ENCODE results near the gene RAC3. TPM values are rescaled to one million over a fixed set of nuclear protein-coding genes. Genes with fewer than 3 reads are reported as not detected.

The RAC3 gene
- total RNA-seq, 4 donors from 2014 or later = 11.8 to 23.8 (median 14.4) TPM

DNA sequence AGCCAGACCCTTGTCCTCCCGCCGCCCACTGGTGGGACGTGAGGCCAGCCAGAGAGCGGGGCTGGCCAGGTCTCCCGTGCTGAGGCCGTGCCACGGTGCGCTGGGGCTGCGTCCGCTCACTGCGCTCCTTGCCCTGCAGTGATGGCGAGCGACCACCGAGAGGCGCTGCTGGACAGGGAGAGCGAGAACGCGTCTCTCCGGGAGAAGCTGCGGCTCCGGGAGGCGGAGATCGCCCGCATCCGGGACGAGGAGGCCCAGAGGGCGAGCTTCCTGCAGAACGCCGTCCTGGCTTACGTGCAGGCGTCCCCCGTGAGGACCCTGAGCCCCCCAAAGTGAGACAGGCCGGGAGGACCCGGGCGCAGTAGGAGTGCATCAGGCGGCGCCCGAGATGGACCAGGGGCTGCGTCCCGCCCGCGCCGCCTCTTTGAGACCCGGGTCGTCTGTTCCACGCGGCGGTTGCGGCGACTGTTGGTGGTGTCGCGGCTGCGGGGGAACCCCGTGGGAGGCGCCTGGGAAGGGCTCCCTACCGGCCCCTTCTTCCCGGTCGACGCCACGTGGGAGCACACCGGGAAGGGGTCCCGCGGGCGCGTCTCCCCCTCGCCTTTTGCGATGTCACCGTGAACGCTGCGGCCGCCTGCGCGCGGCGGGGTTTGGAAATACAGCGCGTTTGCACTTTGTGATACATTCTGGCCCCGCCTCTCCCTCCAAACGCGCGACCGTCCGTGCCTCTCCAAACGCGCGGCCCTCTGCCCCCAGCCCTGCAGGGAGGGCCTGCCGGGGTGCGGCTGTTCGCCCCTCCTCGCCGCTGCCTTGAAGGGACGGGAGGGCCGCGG is 792 bp upstream of the RAC3 start:
- DNase-seq = peak; percentile 83 to 85
- Histone ChIP-seq H3K36me3 (no peaks in the 10 kb centered on the region), H3K27me3 (no peaks in the 10 kb centered on the region), H3K9me3 (no peaks in the 10 kb centered on the region), H3K4me3 (replicated peaks in 1 of 3) (peak overlapping the region in 1 of 3 donors; percentile 36), H3K4me1 (peaks cover 28 to 39% of the 10 kb centered on the region in 2 donors), H3K27ac (peak overlapping the region in 1 of 3 donors; percentile 41)
- WGBS, 2 donors = 0 to 7% methylated on average over 3 to 8 of the region's 94 CpGs
- intact Hi-C loops (cut with DNase I) = loop anchor here (2.0 kb wide), 1 partner anchor 122 kb away; no protein-coding TSS in a partner anchor
- TF ChIP-seq CTCF (IDR thresholded peaks at IDR 0.05) (peak; percentile 75 to 98 (median 94)), POLR2A (IDR thresholded peaks at IDR 0.05) (no peak)

DNA sequence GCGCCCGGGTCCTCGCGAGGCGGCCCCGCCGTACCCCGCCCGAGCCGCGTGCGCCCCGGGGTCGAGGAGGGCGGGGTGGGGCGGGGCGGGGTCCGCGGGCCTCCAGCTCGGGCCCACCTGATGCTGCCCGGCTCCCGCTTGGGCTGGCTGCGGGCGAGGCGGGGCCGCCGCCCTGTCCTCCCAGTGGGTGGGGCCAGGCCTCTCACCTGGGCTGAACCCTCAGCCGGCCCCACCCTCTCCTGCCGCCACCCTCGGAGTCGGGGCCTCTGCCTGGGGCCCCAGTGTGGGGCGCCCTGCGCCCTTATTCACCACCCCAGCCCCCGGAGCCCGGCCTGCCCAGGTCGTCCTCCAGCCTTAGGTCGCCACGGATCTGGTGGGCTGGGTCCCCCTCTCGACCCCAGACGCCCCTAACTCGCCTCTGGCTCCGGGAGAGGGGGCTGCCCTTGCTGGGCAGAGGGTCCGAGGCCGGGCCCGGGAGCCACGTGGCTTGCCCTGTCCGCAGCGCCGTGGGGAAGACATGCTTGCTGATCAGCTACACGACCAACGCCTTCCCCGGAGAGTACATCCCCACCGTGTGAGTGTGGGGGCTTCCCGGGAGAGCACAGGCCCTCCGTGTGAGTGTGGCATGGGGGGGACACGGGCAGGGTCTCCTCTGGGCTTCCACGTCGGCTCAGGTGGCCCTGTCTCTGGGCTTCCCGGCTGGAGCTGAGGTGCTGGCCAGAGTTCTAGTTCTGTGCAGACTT is 578 bp downstream of the RAC3 start:
- H3K36me3 ChIP-seq = no peaks in the 10 kb centered on the region
- H3K27me3 ChIP-seq = no peaks in the 10 kb centered on the region
- peak; percentile 67 for DNase-seq
- intact Hi-C loops (cut with DNase I) = loop anchor here (2.0 kb wide), 1 partner anchor 121 kb away; no protein-coding TSS in a partner anchor
- no peaks in the 10 kb centered on the region for H3K9me3 ChIP-seq
- 9 to 31% methylated on average over 13 to 26 of the region's 59 CpGs for WGBS, 2 donors
- peaks cover 36 to 51% of the 10 kb centered on the region in 2 donors for H3K4me1 ChIP-seq
- no peak for TF ChIP-seq POLR2A (IDR thresholded peaks at IDR 0.05)
- no peak for TF ChIP-seq CTCF (IDR thresholded peaks at IDR 0.05)
- no peak overlapping the region for H3K27ac ChIP-seq
- peak overlapping the region in 1 of 3 donors; percentile 23 for H3K4me3 ChIP-seq (replicated peaks in 1 of 3)

GRCh38 chr17:82033359-82034085 is 2.0 kb downstream of the RAC3 start:
- Histone ChIP-seq H3K36me3 (no peaks in the 10 kb centered on the region), H3K27me3 (no peaks in the 10 kb centered on the region), H3K4me1 (peaks cover 36 to 48% of the 10 kb centered on the region in 2 donors), H3K4me3 (replicated peaks in 1 of 3) (no peak overlapping the region), H3K27ac (no peak overlapping the region), H3K9me3 (no peaks in the 10 kb centered on the region)
- intact Hi-C loops (cut with DNase I) = no loop called here
- 93% methylated on average over 22 to 24 of the region's 38 CpGs for WGBS, 2 donors
- TF ChIP-seq CTCF (IDR thresholded peaks at IDR 0.05) (no peak), POLR2A (IDR thresholded peaks at IDR 0.05) (no peak)
- DNase-seq = no peak

- Histone ChIP-seq H3K27ac (no peak overlapping the region), H3K4me1 (peaks cover 30 to 38% of the 10 kb centered on the region in 2 donors), H3K36me3 (no peaks in the 10 kb centered on the region), H3K9me3 (no peaks in the 10 kb centered on the region), H3K27me3 (no peaks in the 10 kb centered on the region), H3K4me3 (replicated peaks in 1 of 3) (no peak overlapping the region)
- intact Hi-C loops (cut with DNase I) = no loop called here
- 89 to 91% methylated on average over 23 of the region's 23 CpGs for WGBS, 2 donors
- TF ChIP-seq CTCF (IDR thresholded peaks at IDR 0.05) = no peak
- no peak for TF ChIP-seq POLR2A (IDR thresholded peaks at IDR 0.05)
- no peak for DNase-seq
These were observed 3.0 kb downstream of the RAC3 start for GRCh38 chr17:82034371-82035011.
